Suppressor macrophage treated with lipopolysaccharide for 1 hour (primary cell): ENCODE results near the gene CLIC1.
A peak's percentile ranks its signal among the peaks of the same experiment; 100 is the strongest.

Source experiments
- DNase-seq, 3 donors: peaks; one replicate each; pipeline ENCODE4 v3.0.0-alpha.2; 2020 to 2022

Gene CLIC1

DNA sequence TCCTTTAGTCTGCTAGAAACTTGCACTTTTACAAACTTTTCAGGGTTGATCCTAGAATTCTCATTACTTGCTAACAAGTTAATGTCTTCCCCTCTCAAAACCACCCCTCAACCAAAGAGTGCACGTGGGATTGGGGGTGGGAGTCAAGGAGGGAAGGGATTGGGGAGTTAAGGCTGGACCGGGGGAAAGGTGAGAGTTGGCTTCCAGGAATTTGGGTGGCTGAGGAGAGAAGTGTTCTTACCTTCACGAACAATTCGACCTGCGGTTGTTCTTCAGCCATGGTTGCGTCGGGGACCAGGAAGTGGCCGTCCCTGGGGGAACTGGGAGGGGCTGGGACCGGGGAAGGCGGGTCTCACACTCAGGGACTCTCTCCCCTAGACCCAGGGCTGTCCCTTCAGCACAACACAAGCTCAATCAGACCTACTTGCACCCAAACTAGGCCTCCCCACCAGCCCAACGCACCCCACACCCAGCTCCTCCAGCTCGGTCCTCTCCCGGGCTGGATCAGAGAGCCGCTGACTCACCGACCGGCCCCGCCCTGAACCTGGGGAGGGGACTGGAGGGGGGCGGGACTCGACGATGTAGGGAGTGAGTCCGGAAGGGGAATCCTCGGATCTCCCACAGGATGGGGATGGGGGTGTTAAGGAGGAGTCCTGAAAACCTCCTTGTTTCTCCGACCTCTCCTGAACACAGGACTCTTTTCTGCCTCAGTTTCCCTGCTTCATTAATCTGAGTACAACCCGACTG lies at the start of gene CLIC1:
TSS of gene CLIC1 (minus strand) at position 510 of the 747 bp plus-strand sequence. CDS start at position 280, 230 bp downstream.
- peak; percentile 92 to 96 (median 94) for DNase-seq

DNA sequence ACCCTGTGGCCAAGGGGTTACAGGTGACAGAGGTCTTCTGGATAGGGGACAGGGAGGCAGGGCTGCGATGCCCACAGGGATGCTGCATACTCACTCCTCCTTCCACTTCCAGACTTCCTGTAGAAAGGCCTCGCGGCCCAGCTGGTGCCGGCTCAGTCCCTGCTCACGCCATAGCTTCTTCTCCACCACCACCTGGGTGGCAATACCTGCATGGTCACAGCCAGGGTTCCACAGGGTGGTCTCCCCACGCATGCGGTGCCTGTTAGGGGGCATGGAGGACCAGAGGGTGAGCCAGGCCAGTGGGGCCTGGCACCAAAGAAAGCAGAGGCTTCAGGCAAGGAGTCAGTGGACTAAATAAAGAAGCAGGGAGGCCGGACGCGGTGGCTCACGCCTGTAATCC lies 49.1 kb upstream of the CLIC1 start:
- no peak for DNase-seq

DNA sequence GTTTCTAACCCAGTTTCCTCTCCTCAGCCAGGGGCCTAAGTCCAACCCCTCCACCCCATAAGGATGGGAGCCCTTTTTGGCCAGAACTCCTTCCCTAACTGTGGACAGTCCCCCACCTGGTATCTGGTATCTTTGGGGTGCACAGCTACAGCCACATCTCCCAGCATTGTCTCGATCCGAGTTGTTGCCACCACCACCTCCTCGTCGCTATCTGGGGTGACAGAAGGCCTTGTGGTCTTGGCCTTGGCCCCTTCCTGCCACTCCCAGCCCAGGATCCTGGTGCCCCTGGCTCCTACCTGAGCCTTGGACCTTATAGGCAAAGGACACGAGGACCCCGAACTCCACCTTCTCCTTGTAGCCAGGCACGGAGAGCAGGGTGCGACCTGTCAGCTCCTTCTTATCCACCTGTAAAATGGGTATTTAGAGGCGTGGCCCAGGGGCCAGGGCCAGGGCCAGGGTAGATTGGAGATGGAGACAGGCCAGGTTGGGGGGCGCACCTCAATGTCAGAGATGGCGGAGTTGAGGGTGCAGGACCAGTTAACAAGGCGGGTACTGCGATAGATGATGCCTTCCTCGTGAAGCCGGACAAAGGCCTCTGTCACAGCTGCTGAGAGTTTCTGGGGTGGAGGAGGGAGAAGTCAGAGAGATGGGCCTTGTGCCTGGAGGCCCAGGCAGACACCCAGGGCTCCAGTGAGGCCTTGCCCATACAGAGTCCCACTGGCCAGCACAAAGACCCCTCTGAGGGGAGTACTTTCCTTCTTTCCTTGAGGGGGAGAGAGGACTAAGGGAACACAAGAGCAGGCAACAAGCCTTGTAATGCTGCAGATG lies 48.0 kb upstream of the CLIC1 start:
- no peak for DNase-seq

DNA sequence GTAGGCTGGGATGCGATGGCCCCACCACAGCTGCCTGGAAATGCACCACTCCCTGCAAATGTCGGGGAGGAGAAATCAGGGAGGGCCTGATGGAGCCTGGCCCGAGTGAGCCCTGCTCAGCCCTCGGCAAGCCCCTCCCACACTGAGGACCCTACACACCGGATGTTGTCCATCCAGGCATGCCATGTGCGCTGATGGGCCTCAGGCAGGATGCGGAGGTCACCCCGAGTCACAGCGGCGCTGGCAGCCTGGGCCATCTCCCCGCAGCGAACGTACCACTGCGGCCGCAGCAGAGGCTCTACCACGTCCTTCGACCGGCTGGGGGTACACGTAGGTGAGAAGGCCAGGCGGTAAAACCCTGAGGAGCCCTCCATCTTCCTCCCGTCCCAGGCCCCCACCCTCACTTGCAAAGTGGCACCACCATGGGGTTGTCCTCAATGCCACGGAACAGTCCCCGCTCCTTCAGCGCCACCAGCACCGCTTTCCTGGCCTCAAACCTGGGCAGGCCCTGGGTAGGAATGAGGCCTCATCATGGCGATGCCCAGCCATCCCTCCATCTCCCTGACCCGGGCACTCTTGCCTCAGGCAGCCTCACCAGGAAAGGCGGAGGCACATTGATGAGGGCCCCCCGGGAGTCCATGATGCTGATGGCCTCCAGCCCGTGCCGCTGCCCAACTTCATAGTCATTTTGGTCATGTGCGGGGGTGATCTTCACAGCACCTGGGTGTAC lies 46.0 kb upstream of the CLIC1 start:
- DNase-seq, result no peak

DNA sequence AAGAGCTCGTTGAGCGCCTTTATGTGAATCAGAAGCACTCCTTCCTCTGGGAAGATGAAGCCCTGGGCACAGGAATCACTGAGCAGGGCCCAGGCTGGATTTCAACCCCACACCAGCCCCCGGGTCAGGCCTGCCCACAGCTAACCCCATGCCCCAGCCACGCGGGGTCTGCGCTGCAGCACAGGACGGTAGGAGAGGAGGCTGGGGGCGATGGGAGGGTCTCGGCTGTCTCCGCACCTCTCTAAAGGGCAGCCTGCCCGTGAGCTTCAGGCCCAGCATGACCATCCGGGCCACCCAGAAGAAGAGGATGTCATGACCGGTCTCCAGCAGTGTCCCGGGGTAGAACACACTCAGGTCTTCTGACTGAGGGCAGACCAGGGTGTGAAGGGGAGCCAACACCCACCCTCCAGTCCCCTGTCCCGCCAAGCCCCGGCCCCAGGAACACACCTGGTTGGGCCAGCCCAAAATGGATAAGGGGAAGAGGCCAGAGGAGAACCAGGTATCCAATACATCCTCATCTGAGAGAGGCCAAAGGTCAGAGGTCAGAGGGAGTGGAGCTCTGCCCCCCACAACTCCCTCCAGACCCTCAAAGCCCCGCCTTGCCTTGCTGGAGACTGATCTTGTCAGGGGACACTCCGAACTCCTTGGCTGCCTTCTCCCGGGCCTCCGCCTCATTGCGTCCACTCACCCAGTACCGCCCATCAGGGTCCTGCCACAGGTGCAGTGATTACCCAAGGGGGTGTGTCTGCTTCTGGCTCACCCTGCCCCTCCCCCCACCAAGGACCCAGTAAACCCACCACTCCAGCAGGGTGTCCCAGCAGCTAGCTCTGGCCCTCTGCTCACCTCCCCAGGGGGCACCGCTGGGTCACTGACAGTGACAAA lies 45.2 kb upstream of the CLIC1 start:
- DNase-seq, result no peak

DNA sequence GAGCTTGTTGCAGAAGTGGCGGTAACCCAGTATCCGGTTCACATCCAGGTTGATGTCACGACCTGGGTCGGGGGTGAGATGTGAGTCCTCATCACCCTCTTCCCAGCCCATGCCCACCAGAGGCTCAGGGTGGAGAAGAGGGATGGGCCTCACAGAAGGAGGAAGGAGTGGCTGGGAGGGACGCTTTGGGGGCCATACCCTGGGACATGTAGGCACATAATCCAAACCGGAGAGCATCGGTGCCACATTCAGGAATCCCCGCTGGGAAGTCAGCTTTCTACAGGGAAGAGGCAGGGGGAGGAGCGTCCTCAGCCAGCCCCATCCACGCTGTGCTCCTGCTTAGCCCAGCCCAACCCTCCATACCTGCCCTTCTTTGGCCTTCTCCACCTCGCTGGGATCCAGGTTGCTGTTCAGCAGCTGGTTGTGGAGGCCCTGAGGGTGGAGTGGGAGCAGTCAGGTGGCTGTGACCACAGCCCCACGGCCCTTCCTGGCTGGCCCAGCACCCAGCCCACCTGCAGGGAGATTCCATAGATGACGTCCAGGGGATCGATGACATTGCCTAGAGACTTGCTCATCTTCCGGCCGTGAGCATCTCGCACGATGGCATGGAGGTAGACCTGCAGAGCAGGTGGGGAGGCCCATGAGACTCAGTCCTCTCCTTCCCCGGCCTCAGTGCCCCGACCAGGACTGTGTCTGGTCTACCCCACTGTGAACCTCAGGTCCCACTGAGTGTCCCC lies 44.3 kb upstream of the CLIC1 start:
- no peak for DNase-seq

DNA sequence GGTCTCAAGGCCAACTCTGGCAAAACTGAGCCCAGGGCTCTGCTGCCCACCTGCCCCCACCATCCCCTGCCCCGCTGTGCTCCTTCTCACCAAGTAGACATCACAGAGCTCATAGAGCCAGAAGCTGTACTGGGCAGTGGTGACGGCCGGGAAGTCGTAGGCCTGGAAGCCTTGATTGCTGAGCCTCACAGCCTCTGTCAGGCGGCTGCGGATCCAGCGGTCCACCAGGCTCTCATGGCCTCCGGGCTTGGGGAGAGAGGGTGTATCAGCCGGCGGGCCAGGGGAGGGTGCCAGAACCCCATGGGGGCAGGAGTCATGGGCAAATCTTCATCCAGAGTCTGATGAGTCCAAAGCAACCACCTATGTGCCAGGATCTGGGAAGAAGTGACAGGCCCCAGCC lies 43.6 kb upstream of the CLIC1 start:
- no peak for DNase-seq

DNA sequence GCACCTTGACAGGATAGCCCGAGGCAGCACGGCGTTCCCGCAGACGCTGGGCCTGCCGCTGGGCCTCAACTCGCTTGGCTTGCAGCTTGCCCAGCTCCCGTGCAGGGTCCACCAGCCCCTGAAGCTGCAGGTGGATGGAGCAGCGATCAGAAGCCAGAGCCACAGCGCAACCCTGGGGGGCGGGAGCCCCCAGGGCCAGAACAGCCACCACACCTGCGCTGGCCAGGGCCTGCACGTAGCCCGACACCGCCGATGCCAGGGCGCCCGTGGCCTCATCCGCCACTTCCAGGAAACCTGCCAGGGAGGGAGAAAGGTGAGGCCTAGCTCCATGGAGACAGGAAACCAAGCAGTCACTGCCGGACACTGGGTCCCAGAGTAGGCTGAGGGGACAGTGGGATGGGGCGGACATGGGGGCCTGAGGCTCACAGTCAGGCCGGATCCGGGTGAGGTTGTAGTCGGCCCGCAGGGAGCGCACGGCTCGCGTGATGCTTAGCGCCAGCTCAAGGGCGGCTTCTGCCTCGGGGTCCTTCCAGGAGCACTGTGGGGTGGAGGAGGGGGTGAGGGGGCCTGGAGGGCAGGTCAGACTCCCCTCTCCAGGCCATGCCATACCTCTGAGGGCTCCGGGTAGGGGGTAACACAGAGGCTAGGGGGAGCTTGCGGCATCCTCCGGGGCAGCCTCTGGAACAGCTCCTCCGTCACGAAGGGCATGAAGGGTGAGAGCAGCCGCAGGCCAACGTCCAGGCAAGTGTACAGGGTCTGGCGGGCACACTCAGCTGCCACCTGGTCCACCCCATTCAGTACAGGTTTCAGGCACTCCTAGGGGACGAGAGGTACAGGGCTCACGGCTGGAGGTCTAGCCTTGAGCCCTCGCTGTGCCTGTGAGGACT lies 42.9 kb upstream of the CLIC1 start:
- no peak for DNase-seq

DNA sequence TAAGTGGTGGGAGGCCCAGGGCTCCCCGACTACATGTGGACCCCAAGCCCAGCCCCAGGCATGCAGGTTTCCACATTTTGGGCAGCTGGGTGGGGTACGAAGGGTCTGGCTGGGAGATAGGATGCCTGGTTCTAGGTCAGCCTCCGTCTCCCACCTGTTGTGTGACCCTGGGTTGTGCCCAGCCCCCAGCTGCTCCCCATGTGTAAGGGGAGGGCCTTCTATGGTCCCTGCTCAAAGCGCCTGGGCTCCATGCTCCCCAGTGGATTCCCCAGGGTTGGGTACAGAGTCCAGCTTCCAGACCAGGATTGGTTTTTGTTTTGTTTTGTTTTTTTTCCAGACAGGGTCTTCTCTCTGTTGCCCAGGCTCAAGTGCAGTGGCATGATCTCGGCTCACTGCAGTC lies 41.9 kb upstream of the CLIC1 start:
- no peak for DNase-seq

DNA sequence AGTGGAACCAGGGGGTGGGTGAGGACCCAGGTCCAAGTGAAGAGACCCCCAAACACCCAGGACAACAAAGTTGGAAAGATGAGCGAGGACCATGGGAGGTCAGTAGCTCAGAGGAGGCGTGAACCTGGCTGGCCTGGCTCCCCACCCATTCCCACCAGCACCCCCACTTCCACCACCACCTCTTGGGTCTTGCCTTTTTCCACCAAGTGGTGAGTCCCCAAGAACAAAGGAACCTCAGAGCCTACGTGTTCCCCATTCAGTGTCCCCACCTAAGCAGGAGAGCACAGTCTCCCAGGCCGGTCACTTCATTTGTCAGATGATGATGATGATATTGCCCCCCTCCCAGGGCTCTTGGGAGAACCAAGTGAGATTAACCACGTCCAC lies 41.3 kb upstream of the CLIC1 start:
- no peak for DNase-seq

DNA sequence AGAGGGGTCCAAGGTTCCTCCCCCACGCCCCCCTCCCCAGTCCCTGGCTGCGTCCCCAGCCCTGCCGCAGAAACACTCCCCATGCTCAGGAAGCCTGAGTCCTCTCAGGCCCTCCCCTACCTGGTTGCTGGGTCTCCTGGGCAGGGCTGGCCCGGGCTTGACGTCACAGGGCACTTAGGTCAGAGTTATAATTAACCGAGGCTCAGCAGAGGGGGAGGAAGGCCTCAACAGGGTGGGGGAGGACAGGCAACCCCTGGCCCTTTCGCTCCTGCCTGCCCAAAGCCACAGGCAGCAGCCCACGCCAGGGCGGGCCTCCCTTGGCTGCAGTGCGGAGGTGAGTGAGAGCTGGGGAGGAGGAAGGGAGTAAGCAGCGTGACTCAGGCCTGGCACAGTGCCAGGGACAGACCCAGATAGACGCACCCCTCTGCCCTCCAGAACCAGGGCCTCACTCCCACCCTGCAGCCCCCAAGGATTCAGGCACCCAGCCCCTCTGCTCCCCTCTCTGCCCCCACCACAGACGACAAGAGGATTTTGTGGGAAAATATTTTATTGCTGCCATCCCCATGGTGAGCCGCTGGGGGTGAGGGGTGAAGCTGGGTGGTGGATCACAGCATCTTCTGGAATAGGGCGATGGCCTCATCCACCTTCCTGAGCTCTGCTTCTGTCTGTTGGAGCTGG lies 40.8 kb upstream of the CLIC1 start, which contains the start of gene VWA7:
TSS of gene VWA7 (minus strand) at position 340 of the 678 bp plus-strand sequence. CDS start 549 bp downstream, outside the sequence.
- peak; percentile 82 to 90 (median 86) for DNase-seq

DNA sequence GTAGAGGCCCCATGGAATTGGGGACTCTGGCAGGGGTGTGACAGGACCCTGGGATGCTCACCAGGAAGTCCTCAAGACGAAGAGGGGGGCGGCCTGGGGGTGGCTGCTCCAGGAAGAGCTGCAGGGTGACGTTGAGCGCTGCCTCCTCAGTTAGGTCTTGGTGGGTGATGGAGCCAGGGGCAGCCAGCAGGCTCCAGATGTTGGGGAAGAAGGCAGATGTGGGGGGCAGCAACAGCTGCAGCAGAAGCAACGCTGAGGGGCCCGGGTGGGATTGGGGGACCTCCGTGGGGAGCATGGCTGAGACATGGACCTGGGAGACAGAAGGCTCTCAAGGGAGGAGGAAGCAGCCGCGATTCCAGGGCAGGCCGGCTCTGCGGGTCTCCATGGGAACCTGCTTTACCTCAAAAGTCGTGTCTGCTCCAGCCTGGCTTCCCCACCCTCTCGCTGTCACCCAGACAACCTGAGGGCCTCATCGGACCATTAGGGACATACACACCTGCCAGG lies 40.2 kb upstream of the CLIC1 start:
- no peak for DNase-seq

DNA sequence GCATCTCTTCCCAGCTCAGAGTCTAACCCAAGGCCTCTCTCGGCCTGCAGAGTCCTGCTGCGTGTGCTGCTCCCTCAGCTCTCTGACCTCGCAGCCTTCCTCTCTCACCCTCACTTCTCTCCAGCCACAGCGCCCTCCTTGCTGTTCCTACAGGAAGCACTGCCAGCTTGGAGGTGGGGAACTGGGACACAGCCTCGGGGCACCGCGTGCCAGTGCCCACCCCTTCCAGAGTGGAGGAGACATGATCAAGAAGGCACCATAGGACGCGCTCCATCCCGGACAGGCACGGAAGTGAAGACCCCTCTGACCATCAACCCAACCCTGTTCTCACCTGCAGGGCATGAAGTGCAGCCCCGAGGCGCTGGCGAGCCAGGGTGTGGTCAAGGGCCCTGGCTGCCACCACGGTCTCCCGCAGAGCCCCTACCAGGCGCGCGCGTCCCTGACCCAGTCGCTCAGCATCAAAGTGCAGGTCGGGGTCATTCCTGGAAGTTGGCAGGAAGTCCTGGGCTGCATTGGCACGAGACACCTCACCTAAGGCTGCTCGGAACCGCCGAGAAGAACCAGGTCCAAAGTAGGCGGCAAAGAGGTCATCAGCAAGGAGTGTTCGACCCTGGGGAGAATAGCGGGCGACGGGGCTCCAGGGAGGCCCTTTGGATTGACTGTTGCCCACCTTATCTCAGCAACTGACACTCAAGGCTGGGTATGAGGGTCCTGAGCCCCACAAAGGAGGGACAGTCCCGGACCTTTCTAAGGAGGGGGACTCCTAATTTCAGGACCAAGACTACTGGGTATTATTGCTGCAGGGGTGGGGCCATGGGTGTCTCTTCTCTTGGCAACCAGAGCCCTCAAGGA lies 39.5 kb upstream of the CLIC1 start:
- no peak for DNase-seq

DNA sequence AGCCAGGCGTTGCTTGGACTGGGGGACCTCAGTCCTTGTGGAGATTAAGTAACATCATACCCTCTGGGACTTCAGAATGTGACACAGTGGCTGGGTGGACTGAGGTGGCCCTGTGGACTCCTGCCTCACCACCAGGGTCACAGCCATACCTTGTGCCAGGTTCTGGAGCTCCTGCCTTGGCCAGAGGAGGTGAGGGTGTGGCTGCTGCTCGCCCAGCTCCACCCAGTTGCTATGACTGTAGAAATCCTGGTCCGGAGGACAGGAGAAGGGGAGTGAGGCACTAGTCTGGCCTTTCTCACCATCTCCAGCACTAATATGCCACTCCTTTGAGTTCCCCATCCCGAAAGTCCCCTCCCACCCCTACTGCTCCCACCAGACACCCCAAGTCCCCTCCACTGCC lies 38.9 kb upstream of the CLIC1 start:
- DNase-seq, result no peak

DNA sequence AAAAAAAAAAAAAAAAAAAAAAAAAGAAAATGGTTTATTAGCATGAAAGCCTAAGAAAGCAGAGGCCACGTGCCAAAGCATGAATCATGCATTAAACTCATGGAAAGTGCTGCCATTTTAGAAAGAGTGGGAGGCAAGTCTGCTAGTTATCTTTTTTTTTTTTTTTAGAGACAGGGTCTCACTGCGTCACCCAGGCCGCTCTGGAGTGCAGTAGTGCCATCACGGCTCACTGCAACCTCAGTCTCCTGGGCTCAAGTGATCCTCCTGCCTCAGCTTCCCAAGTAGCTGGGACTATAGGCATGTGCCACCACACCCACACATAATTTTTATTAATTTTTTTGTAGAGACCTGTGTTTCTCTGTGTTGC lies 35.6 kb upstream of the CLIC1 start:
- DNase-seq, result peak in 2 of 3 donors; percentile 48 to 52

DNA sequence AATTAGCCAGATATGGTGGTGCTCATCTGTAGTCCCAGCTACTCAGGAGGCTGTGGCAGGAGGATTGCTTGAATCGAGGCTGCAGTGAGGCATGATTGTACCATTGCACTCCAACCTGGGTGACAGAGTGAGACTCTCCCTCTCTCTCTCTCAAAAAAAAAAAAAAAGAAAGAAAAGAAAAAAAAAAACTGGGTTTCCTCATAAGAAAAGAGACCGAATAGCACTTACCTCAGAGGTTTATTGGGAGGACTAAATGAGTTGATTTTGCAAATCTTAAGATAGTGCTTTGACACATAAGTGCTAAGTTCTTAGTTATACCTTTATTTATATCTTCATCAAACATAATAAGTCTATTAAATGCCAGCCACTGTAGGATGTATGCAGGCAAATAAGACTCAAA lies 34.5 kb upstream of the CLIC1 start:
- DNase-seq, result no peak

DNA sequence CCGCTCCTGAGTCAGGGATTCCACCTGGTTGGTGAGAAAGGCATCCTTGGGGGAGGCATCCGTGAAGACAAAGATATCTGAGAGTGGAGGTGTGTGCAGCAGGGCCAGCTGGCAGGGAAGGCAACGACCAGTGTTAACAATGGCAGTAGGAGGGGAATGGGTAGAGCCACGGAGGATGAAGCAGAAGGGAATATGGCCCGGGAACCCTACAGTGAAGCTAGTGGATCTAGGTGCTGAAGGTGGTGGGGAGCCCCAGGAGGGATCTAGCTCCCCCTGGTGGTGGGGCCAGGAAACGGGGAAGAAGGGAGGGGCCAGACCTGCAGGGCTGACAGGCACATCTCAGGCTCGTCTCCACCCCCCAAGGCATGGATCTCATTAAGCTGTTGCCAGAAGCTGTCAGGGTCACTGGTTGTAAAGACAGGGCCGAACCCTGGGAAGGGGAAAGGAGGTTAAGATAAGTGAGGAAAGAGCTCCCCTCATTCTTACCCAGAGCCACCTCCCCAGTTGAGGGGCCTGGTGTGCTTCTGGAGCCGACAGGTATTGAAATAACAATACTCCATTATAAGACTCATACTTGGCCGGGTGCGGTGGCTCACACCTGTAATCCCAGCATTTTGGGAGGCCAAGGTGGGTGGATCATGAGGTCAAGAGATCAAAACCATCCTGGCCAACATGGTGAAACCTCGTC lies 33.5 kb upstream of the CLIC1 start:
- DNase-seq, result peak; percentile 76 to 90 (median 83)
